ENCODE data around the gene USF3.

- TF ChIP-seq CTCF (IDR thresholded peaks at IDR 0.05) (no peak), EZH2 (IDR thresholded peaks at IDR 0.05; ENCODE audit: borderline replicate concordance, insufficient read depth, low read depth, low read length, poor library complexity, severe bottlenecking) (no peak)
Observed at GRCh38 chr3:113677737-113678136, 18.7 kb downstream of the USF3 start.
